PFSK-1 (cell line): ENCODE measurements around the gene DDX23.
A peak's percentile ranks its signal among the peaks of the same experiment; 100 is the strongest.

Experiments
- FOXP2 ChIP-seq: optimal IDR thresholded peaks from 2 replicates; pipeline ENCODE3; 2011; ENCODE audit warnings: borderline replicate concordance, control low read depth, inconsistent platforms; ENCODE audit not compliant: insufficient read depth; ENCODE audit errors: extremely low read length, extremely low read depth
- POLR2AphosphoS5 ChIP-seq: IDR thresholded peaks from 2 replicates; pipeline ENCODE4 v1.6.1; 2012; ENCODE audit warnings: low read depth, mild to moderate bottlenecking, control low read depth, low read length, moderate library complexity
- SIN3A ChIP-seq: IDR thresholded peaks from 2 replicates; pipeline ENCODE4 v1.6.1; 2012; ENCODE audit warnings: mild to moderate bottlenecking, low read length, moderate library complexity, borderline replicate concordance; ENCODE audit not compliant: insufficient read depth
- TAF1 ChIP-seq: IDR thresholded peaks from 2 replicates; pipeline ENCODE4 v1.6.1; 2012; ENCODE audit warnings: low read length, control low read depth, borderline replicate concordance; ENCODE audit not compliant: insufficient read depth
- TF ChIP-seq, protein P1 (sequence below), 2 experiments: IDR thresholded peaks; 2 replicates each; pipeline versions ENCODE4 v1.6.1 to v1.8.0; 2011 to 2012; ENCODE audit warnings: low read depth in 2 of 2, low read length in 2 of 2, control low read depth in 1 of 2, inconsistent platforms in 1 of 2, mild to moderate bottlenecking in 1 of 2, moderate library complexity in 1 of 2; ENCODE audit not compliant: insufficient read depth in 1 of 2

DDX23 gene

DNA sequence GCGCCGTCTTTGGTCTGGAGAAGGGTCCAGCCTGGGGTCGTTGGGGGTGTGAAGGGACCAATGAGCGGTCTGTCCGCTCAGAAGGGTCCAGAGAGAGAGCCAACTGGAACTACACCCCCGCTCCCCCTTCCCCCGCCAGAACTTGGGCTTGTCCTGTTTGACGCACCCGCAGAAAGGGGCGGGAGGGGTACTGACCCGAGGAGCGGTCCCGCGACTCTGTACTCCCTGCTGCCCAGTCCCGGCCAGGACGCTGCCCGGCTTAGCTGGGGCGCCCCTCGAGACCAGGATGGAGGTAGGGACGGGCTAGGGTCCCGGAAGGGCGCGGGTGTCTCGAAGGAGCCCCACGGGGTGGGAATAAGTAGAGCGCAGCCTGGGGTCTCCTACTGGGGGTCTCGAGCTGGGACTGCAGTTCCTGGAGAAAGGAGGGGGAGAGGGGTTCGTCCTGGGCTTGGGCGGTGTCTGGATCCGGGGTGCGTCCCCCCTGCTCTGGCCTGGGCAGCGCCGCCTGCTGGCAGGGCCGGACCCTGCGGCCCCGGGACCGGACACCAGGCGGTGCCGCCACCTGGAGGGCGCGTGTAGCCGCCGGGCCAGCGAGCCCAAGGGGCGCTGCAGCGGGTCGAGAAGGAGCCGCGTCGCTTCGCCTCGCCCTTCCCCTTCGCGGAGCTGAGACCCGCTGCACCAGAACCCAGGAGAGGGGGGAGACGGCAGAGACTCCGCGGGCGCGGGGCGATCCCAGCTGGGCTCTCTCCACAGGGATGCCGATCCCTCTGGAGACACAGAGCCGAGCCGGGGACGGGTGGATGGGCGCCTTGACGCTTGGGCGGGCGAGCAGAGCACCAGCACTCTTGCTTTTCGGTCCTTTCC, 37.5 kb downstream of the DDX23 start:
- peak; percentile 75; the same call in 1 of the 2 replicates for TF ChIP-seq SIN3A
- TF ChIP-seq POLR2AphosphoS5, result no peak; the same call in 1 of the 2 replicates
- 0 out of 2 replicates have a peak, but pooled peaks have one; percentile 31 for TF ChIP-seq TAF1
- TF ChIP-seq FOXP2, result peak; percentile 86
- TF ChIP-seq, protein P1, sequence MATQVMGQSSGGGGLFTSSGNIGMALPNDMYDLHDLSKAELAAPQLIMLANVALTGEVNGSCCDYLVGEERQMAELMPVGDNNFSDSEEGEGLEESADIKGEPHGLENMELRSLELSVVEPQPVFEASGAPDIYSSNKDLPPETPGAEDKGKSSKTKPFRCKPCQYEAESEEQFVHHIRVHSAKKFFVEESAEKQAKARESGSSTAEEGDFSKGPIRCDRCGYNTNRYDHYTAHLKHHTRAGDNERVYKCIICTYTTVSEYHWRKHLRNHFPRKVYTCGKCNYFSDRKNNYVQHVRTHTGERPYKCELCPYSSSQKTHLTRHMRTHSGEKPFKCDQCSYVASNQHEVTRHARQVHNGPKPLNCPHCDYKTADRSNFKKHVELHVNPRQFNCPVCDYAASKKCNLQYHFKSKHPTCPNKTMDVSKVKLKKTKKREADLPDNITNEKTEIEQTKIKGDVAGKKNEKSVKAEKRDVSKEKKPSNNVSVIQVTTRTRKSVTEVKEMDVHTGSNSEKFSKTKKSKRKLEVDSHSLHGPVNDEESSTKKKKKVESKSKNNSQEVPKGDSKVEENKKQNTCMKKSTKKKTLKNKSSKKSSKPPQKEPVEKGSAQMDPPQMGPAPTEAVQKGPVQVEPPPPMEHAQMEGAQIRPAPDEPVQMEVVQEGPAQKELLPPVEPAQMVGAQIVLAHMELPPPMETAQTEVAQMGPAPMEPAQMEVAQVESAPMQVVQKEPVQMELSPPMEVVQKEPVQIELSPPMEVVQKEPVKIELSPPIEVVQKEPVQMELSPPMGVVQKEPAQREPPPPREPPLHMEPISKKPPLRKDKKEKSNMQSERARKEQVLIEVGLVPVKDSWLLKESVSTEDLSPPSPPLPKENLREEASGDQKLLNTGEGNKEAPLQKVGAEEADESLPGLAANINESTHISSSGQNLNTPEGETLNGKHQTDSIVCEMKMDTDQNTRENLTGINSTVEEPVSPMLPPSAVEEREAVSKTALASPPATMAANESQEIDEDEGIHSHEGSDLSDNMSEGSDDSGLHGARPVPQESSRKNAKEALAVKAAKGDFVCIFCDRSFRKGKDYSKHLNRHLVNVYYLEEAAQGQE (IDR thresholded peaks at IDR 0.05; ENCODE audit: insufficient read depth in 1 of 2, low read depth in 2 of 2, low read length in 2 of 2), result peak in 1 of 2 experiments; percentile 44; a peak in 1 of 4 replicates

DNA sequence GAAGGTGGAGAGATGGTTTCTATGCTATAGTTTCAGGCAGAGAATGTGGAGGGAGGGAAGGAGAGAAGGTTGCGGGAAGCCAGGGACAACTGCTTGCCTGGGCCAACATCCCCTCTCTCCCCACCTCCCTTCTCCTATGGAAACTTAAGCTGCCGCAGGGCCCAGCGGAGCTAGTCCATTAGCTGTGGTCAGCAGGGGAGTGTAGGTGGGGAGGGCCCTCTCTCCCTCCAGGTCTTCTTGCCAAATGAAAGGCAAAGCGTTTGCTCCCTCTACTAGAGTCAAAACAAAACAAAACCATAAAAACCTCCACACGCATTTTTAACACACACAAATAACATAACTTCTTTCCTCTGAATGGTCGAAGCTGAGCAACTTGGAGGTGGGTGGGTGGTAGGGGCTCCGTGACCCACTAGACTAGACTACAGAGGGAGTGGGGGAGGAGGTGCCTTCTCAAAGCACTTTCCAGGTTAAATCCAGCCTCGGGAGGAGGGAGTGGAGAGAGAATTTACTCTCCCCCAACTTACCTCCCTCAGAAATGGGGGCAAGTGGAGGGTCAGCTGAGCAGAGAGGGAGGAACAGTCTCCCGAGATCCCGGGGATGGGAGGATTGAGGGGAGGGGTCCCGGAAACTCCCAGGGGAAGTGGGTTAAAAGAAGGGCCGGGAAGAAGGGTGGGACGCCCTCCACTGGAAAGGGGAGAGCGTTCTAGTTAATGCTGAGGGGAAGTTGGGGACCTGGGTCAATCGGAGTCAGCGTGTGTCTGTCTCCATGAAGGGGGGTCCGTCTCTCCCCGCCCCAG, 38.3 kb downstream of the DDX23 start:
- TF ChIP-seq, protein P1 (IDR thresholded peaks at IDR 0.05; ENCODE audit: insufficient read depth in 1 of 2, low read depth in 2 of 2, low read length in 2 of 2), result no peak
- TF ChIP-seq FOXP2 (no peak), TAF1 (no peak), SIN3A (no peak), POLR2AphosphoS5 (no peak)

DNA sequence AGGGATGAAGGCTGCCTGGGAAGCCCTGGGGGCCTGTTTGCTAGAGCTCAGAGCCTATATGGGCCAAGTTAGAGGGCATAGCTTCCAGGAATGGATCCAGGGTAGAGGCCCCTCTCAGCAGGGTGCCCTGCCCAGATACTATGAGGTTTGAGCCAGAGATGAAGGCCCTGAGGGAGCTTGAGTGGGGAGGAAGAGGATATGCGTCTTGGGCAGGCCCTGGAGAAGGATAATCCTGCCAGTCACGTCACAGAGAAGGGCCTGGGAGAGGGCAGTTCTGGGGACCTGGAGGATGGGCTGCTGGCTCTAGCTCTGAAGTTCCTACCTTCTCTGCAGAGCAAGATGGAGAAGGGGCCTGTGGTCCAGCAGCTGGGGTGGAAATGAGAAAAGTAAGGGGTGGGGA, 39.6 kb downstream of the DDX23 start:
- TF ChIP-seq FOXP2, result no peak
- TF ChIP-seq TAF1, result no peak
- TF ChIP-seq, protein P1 (IDR thresholded peaks at IDR 0.05; ENCODE audit: insufficient read depth in 1 of 2, low read depth in 2 of 2, low read length in 2 of 2), result no peak
- TF ChIP-seq SIN3A, result no peak
- TF ChIP-seq POLR2AphosphoS5, result no peak

DNA sequence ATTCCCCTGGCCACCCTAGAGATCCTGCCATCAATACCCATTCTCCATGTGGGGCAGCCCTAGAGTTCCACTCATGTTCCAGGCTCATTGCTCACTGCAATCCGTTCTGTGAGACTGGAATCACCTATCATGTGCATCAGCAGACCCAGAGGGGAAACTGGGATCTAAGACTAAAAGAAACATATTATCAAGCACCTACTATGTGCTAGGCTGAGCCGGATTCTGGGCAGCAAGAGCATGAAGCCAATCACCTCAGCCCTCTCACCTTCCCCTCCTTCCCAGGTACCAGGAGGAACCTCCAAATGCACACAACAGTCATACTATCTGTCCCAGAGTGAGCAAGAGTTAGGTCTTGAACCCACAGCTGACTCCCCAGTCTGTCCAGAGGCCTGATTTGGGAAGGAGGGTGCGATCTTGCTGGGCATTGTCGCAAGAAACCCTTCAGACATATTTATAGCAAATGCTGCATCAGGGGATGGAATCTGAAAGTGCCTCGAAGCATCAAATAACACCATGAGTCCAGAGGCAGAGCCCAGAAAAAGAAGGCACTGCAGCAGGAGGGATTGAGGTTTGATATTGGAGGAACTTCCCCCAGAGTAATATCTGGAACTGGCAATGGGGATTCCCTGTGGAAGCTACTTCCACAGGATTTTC, 40.4 kb downstream of the DDX23 start:
- TF ChIP-seq TAF1, result no peak
- TF ChIP-seq, protein P1 (IDR thresholded peaks at IDR 0.05; ENCODE audit: insufficient read depth in 1 of 2, low read depth in 2 of 2, low read length in 2 of 2), result no peak
- TF ChIP-seq SIN3A, result no peak
- TF ChIP-seq FOXP2, result no peak
- TF ChIP-seq POLR2AphosphoS5, result no peak
